ENCODE data around the gene ZFP36L2. TPM values are rescaled to one million over a fixed set of nuclear protein-coding genes. Genes with fewer than 3 reads are reported as not detected.

The ZFP36L2 gene
- total and polyA plus RNA-seq, 9 of the 15 experiments (the other 6 are each of a cell fraction or from before 2014, with no cell fraction given) = 4.1 to 60.6 (median 20.3) TPM

DNA sequence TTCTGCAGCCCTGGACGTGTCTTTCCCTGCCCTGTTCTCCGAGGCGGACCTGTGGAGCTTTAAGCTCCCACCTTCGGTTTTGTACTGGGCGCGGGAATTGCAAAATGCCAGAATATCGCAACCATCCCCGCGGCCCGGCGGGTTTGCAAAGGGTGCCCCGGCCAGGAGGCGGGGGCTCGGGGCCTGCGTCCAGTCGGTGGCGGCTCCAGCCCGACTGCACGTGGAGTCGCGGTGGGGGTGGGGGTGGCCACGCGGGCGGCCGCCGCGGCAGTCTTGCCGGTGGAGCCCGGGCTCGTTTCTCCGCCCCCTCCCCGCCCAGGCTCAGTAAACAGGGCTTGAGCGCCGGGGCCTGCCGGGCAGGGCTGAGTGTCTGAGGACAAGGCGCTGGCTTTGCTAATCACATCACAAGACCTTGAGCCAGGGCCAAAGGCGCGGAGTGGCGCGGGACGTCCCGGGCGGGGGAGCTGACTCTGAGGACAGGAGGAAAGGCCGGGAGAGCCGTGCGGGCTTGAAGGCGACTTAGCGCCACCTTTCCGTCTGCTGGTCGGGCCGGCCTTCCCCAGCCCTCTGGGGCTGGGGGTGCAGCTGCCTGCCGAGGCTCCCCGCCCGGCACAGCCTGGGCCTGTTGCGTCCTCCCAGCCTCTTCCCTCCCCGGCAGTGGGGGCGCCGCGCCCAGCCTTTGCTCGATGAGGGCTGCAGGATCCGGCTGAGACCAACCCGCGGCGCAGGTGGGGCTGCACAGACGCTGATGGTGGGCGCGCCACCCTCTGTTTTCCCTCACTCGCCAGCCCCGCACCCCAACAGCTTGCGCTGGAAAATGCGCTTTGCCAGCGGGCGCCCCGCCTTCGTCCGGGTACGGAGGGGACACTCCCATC lies 786 bp upstream of the ZFP36L2 start (continued):
- TF ChIP-seq, protein P1, sequence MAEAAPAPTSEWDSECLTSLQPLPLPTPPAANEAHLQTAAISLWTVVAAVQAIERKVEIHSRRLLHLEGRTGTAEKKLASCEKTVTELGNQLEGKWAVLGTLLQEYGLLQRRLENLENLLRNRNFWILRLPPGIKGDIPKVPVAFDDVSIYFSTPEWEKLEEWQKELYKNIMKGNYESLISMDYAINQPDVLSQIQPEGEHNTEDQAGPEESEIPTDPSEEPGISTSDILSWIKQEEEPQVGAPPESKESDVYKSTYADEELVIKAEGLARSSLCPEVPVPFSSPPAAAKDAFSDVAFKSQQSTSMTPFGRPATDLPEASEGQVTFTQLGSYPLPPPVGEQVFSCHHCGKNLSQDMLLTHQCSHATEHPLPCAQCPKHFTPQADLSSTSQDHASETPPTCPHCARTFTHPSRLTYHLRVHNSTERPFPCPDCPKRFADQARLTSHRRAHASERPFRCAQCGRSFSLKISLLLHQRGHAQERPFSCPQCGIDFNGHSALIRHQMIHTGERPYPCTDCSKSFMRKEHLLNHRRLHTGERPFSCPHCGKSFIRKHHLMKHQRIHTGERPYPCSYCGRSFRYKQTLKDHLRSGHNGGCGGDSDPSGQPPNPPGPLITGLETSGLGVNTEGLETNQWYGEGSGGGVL (CRISPR knock-in tag; IDR thresholded peaks at IDR 0.05) = no peak
- TF ChIP-seq MEF2D (tag; conservative IDR thresholded peaks at IDR 0.05; ENCODE audit: low read depth) (no peak), SAP30 (IDR thresholded peaks at IDR 0.05; ENCODE audit: borderline replicate concordance, insufficient read depth, low read depth, low read length, poor library complexity, severe bottlenecking) (no peak), MED1 (CRISPR knock-in tag; IDR thresholded peaks at IDR 0.05; ENCODE audit: borderline replicate concordance) (no peak), IRF2 (CRISPR knock-in tag; IDR thresholded peaks at IDR 0.05) (no peak), SMAD2 (IDR thresholded peaks at IDR 0.05; ENCODE audit: low read depth, low read length) (no peak), XRCC3 (IDR thresholded peaks at IDR 0.05) (no peak), RNF2 (IDR thresholded peaks at IDR 0.05) (no peak), ADNP (tag; IDR thresholded peaks at IDR 0.05) (no peak), GABPA (tag; conservative IDR thresholded peaks at IDR 0.05; ENCODE audit: low read depth) (no peak; the same call in 1 of the 2 replicates), DNMT1 (IDR thresholded peaks at IDR 0.05) (no peak), TGIF2 (CRISPR knock-in tag; IDR thresholded peaks at IDR 0.05) (no peak), PHF8 (IDR thresholded peaks at IDR 0.05; ENCODE audit: borderline replicate concordance, low read length) (peak; percentile 79), ZSCAN29 (IDR thresholded peaks at IDR 0.05) (no peak)
- TF ChIP-seq, protein P2, sequence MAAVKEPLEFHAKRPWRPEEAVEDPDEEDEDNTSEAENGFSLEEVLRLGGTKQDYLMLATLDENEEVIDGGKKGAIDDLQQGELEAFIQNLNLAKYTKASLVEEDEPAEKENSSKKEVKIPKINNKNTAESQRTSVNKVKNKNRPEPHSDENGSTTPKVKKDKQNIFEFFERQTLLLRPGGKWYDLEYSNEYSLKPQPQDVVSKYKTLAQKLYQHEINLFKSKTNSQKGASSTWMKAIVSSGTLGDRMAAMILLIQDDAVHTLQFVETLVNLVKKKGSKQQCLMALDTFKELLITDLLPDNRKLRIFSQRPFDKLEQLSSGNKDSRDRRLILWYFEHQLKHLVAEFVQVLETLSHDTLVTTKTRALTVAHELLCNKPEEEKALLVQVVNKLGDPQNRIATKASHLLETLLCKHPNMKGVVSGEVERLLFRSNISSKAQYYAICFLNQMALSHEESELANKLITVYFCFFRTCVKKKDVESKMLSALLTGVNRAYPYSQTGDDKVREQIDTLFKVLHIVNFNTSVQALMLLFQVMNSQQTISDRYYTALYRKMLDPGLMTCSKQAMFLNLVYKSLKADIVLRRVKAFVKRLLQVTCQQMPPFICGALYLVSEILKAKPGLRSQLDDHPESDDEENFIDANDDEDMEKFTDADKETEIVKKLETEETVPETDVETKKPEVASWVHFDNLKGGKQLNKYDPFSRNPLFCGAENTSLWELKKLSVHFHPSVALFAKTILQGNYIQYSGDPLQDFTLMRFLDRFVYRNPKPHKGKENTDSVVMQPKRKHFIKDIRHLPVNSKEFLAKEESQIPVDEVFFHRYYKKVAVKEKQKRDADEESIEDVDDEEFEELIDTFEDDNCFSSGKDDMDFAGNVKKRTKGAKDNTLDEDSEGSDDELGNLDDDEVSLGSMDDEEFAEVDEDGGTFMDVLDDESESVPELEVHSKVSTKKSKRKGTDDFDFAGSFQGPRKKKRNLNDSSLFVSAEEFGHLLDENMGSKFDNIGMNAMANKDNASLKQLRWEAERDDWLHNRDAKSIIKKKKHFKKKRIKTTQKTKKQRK (IDR thresholded peaks at IDR 0.05; ENCODE audit: borderline replicate concordance, low read depth, low read length) = no peak
- TF ChIP-seq, protein P3, sequence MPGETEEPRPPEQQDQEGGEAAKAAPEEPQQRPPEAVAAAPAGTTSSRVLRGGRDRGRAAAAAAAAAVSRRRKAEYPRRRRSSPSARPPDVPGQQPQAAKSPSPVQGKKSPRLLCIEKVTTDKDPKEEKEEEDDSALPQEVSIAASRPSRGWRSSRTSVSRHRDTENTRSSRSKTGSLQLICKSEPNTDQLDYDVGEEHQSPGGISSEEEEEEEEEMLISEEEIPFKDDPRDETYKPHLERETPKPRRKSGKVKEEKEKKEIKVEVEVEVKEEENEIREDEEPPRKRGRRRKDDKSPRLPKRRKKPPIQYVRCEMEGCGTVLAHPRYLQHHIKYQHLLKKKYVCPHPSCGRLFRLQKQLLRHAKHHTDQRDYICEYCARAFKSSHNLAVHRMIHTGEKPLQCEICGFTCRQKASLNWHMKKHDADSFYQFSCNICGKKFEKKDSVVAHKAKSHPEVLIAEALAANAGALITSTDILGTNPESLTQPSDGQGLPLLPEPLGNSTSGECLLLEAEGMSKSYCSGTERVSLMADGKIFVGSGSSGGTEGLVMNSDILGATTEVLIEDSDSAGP (CRISPR knock-in tag; IDR thresholded peaks at IDR 0.05) = no peak
- TF ChIP-seq, protein P4, sequence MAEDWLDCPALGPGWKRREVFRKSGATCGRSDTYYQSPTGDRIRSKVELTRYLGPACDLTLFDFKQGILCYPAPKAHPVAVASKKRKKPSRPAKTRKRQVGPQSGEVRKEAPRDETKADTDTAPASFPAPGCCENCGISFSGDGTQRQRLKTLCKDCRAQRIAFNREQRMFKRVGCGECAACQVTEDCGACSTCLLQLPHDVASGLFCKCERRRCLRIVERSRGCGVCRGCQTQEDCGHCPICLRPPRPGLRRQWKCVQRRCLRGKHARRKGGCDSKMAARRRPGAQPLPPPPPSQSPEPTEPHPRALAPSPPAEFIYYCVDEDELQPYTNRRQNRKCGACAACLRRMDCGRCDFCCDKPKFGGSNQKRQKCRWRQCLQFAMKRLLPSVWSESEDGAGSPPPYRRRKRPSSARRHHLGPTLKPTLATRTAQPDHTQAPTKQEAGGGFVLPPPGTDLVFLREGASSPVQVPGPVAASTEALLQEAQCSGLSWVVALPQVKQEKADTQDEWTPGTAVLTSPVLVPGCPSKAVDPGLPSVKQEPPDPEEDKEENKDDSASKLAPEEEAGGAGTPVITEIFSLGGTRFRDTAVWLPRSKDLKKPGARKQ (CRISPR knock-in tag; IDR thresholded peaks at IDR 0.05) = no peak
- TF ChIP-seq, protein P5, sequence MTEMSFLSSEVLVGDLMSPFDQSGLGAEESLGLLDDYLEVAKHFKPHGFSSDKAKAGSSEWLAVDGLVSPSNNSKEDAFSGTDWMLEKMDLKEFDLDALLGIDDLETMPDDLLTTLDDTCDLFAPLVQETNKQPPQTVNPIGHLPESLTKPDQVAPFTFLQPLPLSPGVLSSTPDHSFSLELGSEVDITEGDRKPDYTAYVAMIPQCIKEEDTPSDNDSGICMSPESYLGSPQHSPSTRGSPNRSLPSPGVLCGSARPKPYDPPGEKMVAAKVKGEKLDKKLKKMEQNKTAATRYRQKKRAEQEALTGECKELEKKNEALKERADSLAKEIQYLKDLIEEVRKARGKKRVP (CRISPR knock-in tag; IDR thresholded peaks at IDR 0.05) = no peak

All from K562 (cell line).